Sciatic nerve (tissue), 2 donors: ENCODE data around the gene BARX2. TPM values are rescaled to one million over a fixed set of nuclear protein-coding genes. Genes with fewer than 3 reads are reported as not detected.

Source experiments
- ATAC-seq: fragments of 200-7000 bp; cut with Tn5 transposase; one replicate; pipeline ENCODE4 v1.9.1; 2020; ENCODE audit warnings: mild to moderate bottlenecking, moderate library complexity
- DNase-seq: peaks from one replicate; pipeline ENCODE4 v3.0.0-alpha.2; 2020; ENCODE audit warnings: low spot score
- intact Hi-C: fragments of 100-400 bp; cut with DNase I; formaldehyde crosslinking; loops from one replicate; pipeline ENCODE4 v1.14.2; 2022
- total RNA-seq: library from RNA; stranded (reverse); fragmentation: NEBNext Ultra II Directional; extraction: Animal tissue kit (Norgen Biotek cat#: 25700); gene quantifications from one replicate; pipeline ENCODE4 v1.2.1, GENCODE V29; 2021
- donor health status: DM: no; HTN: no; CAD: no.
- donor health status: DM: no; HTN: no; CAD: no.

The BARX2 gene
- total RNA-seq, 1 donor from 2014 or later, result not detected

DNA sequence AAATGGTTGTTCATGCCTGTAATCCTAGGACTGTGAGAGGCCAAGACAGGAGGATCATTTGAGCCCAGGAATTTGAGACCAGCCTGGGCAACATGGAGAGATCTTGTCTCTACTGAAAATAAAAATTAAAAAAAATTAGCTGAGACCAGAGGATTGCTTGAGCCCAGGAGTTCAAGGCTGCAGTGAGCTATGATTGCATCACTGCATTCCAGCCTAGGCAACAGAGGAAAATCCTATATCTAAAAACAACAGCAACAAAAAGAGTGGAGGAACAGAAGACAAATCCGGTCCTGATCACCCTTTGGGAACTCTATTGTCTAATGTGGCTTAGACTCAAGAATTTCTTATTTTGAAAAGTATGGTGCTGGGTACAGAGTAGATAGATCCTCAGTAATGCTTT is 17.3 kb downstream of the BARX2 start:
- DNase-seq, result no peak
- intact Hi-C loops, result no loop called here

GRCh38 chr11:129394709-129395108 is 19.1 kb downstream of the BARX2 start:
- intact Hi-C loops, result no loop called here
- DNase-seq, result no peak
- ATAC-seq, result no peak

More for the DNA sequence above, 17.3 kb downstream of the BARX2 start:
- ATAC-seq, result no peak

DNA sequence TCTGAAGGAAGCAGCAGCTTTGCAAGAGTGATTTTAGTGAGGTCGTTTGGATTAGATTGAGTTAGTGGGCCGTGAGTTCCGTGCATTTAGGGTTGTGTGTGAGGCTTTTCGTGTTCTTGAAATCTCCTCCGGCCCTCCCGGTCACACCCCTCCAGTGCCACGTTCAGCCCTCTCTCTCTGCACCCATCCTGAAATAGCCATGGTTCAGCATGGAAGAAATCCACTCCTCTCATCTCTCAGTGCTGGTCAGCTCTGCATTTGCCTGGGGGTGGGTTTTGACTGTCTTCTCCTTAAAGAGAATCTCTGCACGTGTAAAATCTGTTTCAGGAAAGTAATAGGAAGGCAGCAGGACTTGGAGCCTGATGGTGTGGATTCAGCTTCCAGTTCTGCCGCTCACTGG is 19.8 kb downstream of the BARX2 start:
- ATAC-seq (no peak), DNase-seq (no peak)
- intact Hi-C loops, result no loop called here

DNA sequence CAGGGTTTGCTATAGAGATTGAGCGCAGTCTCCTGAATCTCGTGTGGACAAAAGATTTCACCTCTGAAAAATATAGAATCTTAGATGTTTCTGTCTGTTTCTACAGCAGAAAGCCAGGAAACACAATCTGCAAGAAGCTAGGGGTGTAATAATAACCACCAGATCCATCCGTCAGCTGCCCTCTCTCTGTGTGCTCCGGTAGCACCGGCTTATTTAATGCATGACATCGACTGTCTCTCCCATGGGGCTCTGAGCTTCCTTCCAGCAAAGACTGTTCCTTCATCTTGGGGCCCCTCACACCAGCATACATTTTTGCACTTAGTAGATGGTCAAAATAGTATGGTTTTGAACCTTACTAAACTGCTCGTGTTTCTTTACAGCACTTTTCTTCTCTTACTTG is 20.2 kb downstream of the BARX2 start:
- DNase-seq, result no peak
- no peak for ATAC-seq
- intact Hi-C loops, result no loop called here

DNA sequence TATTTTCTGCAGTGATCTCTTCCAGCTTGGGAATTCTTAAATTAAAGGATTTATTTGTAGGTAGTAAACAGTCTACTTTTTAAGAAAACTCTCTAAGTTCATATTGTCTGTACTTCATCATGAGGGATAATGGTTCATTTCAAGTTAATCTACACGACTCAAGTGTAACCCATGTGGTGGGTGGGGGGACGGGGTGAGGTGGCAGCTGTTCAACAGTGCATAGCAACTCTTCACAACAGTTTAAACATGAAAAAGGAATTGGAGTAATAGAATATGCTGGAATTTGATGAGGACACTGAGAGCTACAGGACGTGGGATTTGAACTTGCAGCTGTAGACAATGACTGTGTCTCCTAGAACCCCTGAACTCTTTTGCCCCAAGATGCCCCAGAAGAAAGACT is 20.8 kb downstream of the BARX2 start:
- no peak for ATAC-seq
- DNase-seq, result no peak
- intact Hi-C loops, result no loop called here

GRCh38 chr11:129402206-129403171 is 26.8 kb downstream of the BARX2 start:
- ATAC-seq (no peak), DNase-seq (no peak)
- intact Hi-C loops, result no loop called here

GRCh38 chr11:129404731-129405130 is 29.1 kb downstream of the BARX2 start:
- intact Hi-C loops, result no loop called here
- DNase-seq, result no peak
- ATAC-seq, result no peak

DNA sequence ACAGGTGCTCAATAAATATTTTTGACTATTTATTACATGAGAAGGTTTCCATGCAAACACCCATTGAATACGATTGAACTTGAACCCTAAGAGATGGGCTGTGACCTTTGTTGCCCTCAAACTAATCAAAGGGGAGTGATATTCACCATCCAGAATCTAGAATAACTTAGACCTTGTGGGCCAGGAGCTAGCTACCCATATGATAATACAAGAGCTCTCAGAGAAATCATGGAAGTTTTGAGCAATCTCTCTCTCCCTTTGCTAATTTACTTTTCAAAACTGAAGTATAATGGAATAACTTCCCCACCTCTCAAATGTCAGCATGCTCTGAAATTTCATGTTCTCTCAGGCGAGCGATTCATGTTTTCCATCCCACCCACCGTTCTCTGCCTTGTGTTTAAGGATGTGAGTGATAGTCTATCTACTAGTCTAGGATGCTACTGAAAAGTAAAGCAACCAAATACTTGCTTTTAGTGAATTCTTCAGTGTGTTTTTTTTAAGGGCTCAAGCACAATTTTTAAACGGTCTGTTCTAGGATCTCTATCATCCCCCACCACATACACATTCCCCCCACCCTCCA is 33.3 kb downstream of the BARX2 start:
- DNase-seq, result no peak
- no peak for ATAC-seq
- intact Hi-C loops, result no loop called here

DNA sequence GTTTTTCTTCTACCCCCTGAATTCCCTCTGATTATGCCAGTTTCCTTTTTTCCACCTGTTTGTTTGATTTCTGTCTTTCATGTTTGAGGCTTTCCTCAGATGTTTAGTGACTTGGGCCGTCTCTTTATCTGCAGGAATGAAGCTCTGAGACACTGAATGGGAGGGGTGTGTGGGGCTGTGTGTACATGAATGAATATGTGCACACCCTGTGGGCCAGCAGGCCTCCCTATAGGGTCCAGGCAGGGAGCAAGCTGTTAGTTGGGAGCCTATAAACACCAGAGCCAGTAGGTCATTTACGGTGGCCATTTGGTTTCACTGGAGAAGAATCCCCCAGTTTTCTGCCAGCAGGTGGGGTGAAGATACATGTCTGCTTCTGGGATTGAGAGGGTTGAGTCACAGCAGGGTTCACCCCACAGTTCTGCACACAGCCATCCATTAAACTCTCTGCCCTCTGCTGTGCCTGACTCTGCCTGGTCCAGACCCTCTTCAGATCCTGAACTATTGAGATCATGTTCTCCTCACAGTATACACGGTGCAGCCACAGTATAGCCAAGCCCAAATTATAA is 34.8 kb downstream of the BARX2 start:
- no peak for ATAC-seq
- intact Hi-C loops, result no loop called here
- DNase-seq, result no peak

DNA sequence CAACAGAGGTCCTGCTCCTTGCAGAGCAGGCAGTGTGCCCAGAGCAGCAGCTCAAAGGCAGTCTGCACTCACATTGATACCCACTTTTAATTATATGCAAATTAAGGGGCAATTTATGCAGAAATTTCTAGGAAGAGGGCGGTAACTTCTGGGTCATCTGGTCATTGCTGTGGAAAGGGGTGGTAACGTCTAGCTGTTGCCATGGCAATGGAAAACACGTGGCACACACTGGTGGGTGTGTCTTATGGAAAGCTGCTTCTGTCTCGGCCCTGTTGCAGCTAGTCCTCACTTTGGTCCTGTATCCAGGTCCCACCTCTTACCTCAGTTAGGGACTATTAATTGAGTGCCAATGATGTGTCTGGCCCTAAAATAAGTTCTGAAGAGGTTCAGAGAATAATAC is 36.8 kb downstream of the BARX2 start:
- intact Hi-C loops, result no loop called here
- no peak for DNase-seq
- no peak for ATAC-seq

GRCh38 chr11:129414144-129414872 is 38.7 kb downstream of the BARX2 start:
- no peak for ATAC-seq

GRCh38 chr11:129416080-129416820 is 40.6 kb downstream of the BARX2 start:
- no peak for ATAC-seq
- intact Hi-C loops, result no loop called here

More at GRCh38 chr11:129414144-129414872, 38.7 kb downstream of the BARX2 start:
- DNase-seq, result no peak
- intact Hi-C loops, result no loop called here

GRCh38 chr11:129417458-129417857 is 41.8 kb downstream of the BARX2 start:
- intact Hi-C loops, result no loop called here
- DNase-seq (no peak), ATAC-seq (no peak)

More at GRCh38 chr11:129416080-129416820, 40.6 kb downstream of the BARX2 start:
- no peak for DNase-seq

DNA sequence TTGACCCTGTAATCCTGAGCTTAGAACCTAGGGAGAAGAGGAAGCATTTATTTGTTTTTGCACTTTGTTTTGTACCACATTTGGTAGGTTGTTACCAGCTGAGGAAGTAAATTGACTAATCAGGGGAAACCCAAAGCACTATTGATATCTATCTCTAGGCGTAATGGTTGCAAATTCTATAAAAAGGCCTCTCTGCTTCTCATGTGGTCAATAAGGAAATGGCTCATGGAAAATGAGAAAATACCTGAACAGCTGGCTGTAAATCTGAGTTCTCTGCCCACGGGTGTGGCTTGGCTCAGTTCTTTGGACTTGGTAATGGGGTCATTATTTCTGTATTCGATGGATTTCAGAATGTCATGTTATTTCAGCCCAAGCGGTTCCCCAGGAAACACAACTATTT is 42.4 kb downstream of the BARX2 start:
- no peak for ATAC-seq
- intact Hi-C loops, result no loop called here
- no peak for DNase-seq

- intact Hi-C loops, result no loop called here
- no peak for DNase-seq
Measured at GRCh38 chr11:129419386-129419785, 43.7 kb downstream of the BARX2 start.

GRCh38 chr11:129423426-129423825 is 47.8 kb downstream of the BARX2 start:
- DNase-seq, result no peak
- intact Hi-C loops, result no loop called here
- ATAC-seq, result no peak

More at GRCh38 chr11:129419386-129419785, 43.7 kb downstream of the BARX2 start:
- no peak for ATAC-seq

DNA sequence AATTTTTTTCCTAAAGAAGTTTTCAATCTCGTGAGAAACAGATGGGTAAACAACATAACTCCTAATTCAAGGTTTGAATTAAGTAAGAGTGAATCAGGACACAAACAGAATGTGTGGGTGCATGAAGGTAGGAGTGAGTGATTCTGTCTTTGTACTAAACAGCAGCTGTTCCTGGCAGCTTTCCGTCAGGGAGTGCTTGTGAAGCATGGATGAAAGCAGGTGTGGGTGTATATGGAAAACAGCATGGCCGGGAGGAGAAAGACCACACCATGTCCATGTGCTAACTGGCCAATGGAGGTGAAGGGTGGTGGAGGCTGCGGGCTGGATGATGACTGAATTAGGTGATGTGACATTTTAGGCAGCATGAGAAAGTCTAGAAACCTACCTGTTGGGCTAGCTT is 49.6 kb downstream of the BARX2 start:
- intact Hi-C loops, result no loop called here
- DNase-seq, result no peak
- no peak for ATAC-seq

GRCh38 chr11:129426038-129426437 is 50.4 kb downstream of the BARX2 start:
- DNase-seq, result no peak
- intact Hi-C loops, result no loop called here
- ATAC-seq, result no peak

DNA sequence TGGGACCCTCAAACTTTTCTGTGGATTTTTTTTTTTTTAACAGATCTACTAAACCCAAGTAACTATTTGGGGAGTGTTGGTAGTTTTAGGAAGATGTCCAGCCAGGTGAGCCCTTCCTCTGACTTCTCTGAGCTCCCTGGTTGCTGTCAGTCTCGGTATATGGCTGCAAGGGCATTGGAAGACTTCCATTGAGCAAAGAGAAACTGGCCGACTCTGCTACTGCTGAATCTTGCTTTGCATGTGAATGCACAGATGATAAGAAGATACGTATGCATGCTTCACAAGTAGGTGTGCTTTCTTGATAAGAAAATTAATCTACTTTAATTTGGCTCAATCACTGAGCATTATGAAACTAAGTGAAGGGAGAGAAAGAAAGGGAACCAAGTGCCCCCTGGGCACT is 51.1 kb downstream of the BARX2 start:
- DNase-seq (no peak), ATAC-seq (no peak)
- intact Hi-C loops, result no loop called here
